Neuronal stem cell (in vitro differentiated cells): Measurements from ENCODE around the gene MTERF4.

ENCODE experiments used
- DNase-seq: peaks from one replicate; pipeline ENCODE4 v3.0.0-alpha.2; 2013; ENCODE audit warnings: low spot score
- H2AFZ ChIP-seq: one replicate; pipeline ENCODE4 v1.6.1; 2013; ENCODE audit warnings: mild to moderate bottlenecking, low read length, inconsistent platforms
- H2AK5ac ChIP-seq: 2 replicates; pipeline ENCODE4 v1.6.1; 2013; ENCODE audit warnings: low read depth, mild to moderate bottlenecking, inconsistent platforms, low read length, moderate library complexity, mixed read lengths
- H2BK120ac ChIP-seq: 2 replicates; pipeline ENCODE4 v1.6.1; 2013; ENCODE audit warnings: low read depth, mild to moderate bottlenecking, inconsistent platforms, low read length, moderate library complexity, mixed read lengths
- H2BK12ac ChIP-seq: one replicate; pipeline ENCODE4 v1.6.1; 2013; ENCODE audit warnings: low read length, inconsistent platforms
- H2BK15ac ChIP-seq: 2 replicates; pipeline ENCODE4 v1.6.1; 2013; ENCODE audit warnings: mild to moderate bottlenecking, low read length, inconsistent platforms, mixed read lengths
- H2BK5ac ChIP-seq: one replicate; pipeline ENCODE4 v1.6.1; 2013; ENCODE audit warnings: inconsistent platforms, mild to moderate bottlenecking, low read length, moderate library complexity
- H3K14ac ChIP-seq: one replicate; pipeline ENCODE4 v1.6.1; 2013; ENCODE audit warnings: low read length, inconsistent platforms
- H3K18ac ChIP-seq: 2 replicates; pipeline ENCODE4 v1.6.1; 2013; ENCODE audit warnings: low read length, inconsistent platforms
- H3K23ac ChIP-seq: 2 replicates; pipeline ENCODE4 v1.6.1; 2013; ENCODE audit warnings: low read depth, mild to moderate bottlenecking, mixed read lengths, low read length, inconsistent platforms; ENCODE audit not compliant: poor library complexity
- H3K27ac ChIP-seq: replicated peaks from 3 replicates; pipeline ENCODE4 v1.5.1; 2013; ENCODE audit warnings: low read length, inconsistent platforms
- H3K27me3 ChIP-seq, 3 experiments: 2 replicates each; pipeline ENCODE4 v1.6.1; 2013; ENCODE audit warnings: low read length in 3 of 3, mild to moderate bottlenecking in 2 of 3, inconsistent platforms in 1 of 3, low read depth in 1 of 3, mixed read lengths in 1 of 3, moderate library complexity in 1 of 3; ENCODE audit not compliant: control insufficient read depth in 3 of 3, insufficient read depth in 3 of 3
- H3K36me3 ChIP-seq, 2 donors: replicated peaks in 1 of 2; 2 replicates each; pipeline ENCODE4 v1.6.1; 2013; ENCODE audit warnings: low read length in 2 of 2; ENCODE audit not compliant: control insufficient read depth in 2 of 2, insufficient read depth in 2 of 2
- H3K4ac ChIP-seq: 2 replicates; pipeline ENCODE4 v1.6.1; 2013; ENCODE audit warnings: inconsistent platforms, mild to moderate bottlenecking, low read length, moderate library complexity
- H3K4me1 ChIP-seq, 2 donors: 1 replicate in 1 of 2; 2 replicates in 1 of 2; pipeline ENCODE4 v1.6.1; 2013; ENCODE audit warnings: low read length in 2 of 2, low read depth in 1 of 2; ENCODE audit not compliant: control insufficient read depth in 2 of 2, insufficient read depth in 1 of 2
- H3K4me2 ChIP-seq: one replicate; pipeline ENCODE4 v1.6.1; 2013; ENCODE audit warnings: mild to moderate bottlenecking, low read length, inconsistent platforms; ENCODE audit not compliant: insufficient read depth, poor library complexity, severe bottlenecking
- H3K4me3 ChIP-seq, 2 donors: 2 replicates each; pipeline ENCODE4 v1.5.1; 2013; ENCODE audit warnings: low read length in 2 of 2, mild to moderate bottlenecking in 2 of 2, inconsistent platforms in 1 of 2, moderate library complexity in 1 of 2
- H3K79me1 ChIP-seq: one replicate; pipeline ENCODE4 v1.6.1; 2013; ENCODE audit warnings: low read depth, mild to moderate bottlenecking, inconsistent platforms, low read length, moderate library complexity
- H3K9ac ChIP-seq: one replicate; pipeline ENCODE4 v1.6.1; 2013; ENCODE audit warnings: mild to moderate bottlenecking, low read depth, low read length, inconsistent platforms; ENCODE audit not compliant: poor library complexity
- H3K9me3 ChIP-seq, 2 donors: replicated peaks in 1 of 2; 2 replicates each; pipeline versions ENCODE3 to v1.6.1; 2013; ENCODE audit warnings: low read length in 2 of 2, mild to moderate bottlenecking in 2 of 2, inconsistent platforms in 1 of 2, low read depth in 1 of 2, mixed read lengths in 1 of 2, moderate library complexity in 1 of 2; ENCODE audit not compliant: control insufficient read depth in 2 of 2, insufficient read depth in 1 of 2
- H4K8ac ChIP-seq: one replicate; pipeline ENCODE4 v1.6.1; 2013; ENCODE audit warnings: low read depth, mild to moderate bottlenecking, inconsistent platforms, low read length, moderate library complexity
- H4K91ac ChIP-seq: one replicate; pipeline ENCODE4 v1.6.1; 2013; ENCODE audit warnings: low read length, low read depth, mild to moderate bottlenecking, inconsistent platforms; ENCODE audit not compliant: poor library complexity
- WGBS, 2 donors: extraction: QIAGEN DNeasy Blood & Tissue Kit; methylation state at CpG; one replicate each; pipeline ENCODE4 v1.1.7; 2013; ENCODE audit warnings: missing lambda C conversion rate in 2 of 2, mixed read lengths in 1 of 2; ENCODE audit not compliant: insufficient read length in 2 of 2, insufficient replicate concordance in 1 of 2; ENCODE audit errors: extremely low coverage in 2 of 2; 5-methylcytosine and 5-hydroxymethylcytosine counted together

Gene MTERF4

DNA sequence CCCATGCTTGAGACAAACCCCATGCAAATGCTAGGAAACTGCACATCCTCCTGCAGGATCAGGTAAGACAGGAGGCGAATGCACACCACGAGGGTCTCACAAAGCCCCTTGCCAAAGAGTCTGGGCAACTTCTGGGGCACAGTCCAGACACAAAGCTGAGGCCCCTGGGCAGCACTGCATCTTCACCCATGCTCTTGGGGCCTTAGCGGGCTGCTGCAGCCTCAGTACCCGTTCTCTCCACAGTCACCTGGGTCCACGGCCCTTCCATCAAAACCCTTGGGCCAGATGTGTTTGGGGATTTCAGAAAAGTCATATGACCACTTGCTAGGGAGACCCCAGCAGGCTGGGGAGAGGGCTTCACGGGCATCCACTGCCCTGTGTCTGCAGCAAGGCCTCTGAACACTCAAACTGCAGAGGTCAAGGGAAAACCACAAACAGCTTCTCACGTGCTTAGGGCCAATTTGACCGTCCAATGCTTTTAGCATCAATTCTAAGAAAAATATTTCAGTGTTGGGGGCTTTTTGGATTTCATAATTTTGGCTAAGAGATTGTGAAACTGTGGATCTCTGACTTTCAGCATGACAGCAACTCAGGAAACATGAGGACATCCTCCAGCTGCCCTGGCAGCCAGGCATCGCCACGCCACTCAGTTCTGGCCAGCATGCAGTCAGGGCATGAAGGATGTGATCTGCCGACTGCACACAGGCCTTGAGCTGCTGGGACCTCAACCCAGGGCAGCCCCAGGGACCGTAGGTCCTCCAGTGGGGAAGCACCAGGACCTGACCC is 27.2 kb upstream of the MTERF4 start:
- no peak overlapping the region for H2BK15ac ChIP-seq
- H2BK12ac ChIP-seq, result no peak overlapping the region
- H3K27me3 ChIP-seq, result no peaks in the 10 kb centered on the region
- no peak overlapping the region for H3K9ac ChIP-seq
- H3K23ac ChIP-seq, result no peak overlapping the region
- H3K4me1 ChIP-seq, result no peaks in the 10 kb centered on the region
- no peak overlapping the region for H2AFZ ChIP-seq
- H3K4me2 ChIP-seq, result no peak overlapping the region
- no peak overlapping the region for H3K27ac ChIP-seq
- peaks cover 2% of the 10 kb centered on the region for H3K79me1 ChIP-seq
- H2BK120ac ChIP-seq, result no peak overlapping the region
- no peak for DNase-seq
- no peak overlapping the region for H3K14ac ChIP-seq
- H2BK5ac ChIP-seq, result no peak overlapping the region
- no peak overlapping the region for H4K91ac ChIP-seq
- H3K9me3 ChIP-seq, result peaks cover 0 to 2% of the 10 kb centered on the region in 2 donors
- H3K36me3 ChIP-seq, result peaks cover 8 to 78% of the 10 kb centered on the region in 2 donors
- H4K8ac ChIP-seq, result no peak overlapping the region
- H3K4ac ChIP-seq, result no peak overlapping the region
- no CpG with 5 or more reads among the region's 12 CpGs for WGBS, 2 donors
- H3K4me3 ChIP-seq, result no peak overlapping the region
- no peak overlapping the region for H2AK5ac ChIP-seq
- H3K18ac ChIP-seq, result no peak overlapping the region

DNA sequence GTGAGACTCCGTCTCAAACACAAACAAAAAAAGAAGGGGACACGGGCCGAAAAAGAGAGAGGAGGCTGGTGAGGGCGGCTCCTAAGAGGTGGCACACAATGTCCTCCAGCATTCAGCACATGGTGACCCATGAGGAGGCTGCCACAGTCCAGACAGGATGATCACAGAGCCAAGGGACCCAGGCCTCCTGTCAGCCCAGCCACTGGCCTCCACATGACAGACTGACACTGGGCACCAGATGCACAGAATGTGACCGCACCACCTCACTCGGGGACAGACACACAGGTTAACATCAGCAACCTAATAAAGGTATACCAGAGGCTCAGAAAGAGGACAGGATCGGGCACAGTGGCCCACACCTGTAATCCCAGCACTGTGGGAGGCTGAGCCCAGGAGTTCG is 26.2 kb upstream of the MTERF4 start:
- H3K79me1 ChIP-seq, result peaks cover 5% of the 10 kb centered on the region
- no peak overlapping the region for H4K91ac ChIP-seq
- H3K4me3 ChIP-seq, result peak overlapping the region in 1 of 2 donors; percentile 15
- H3K4me2 ChIP-seq, result no peak overlapping the region
- no peak overlapping the region for H2BK15ac ChIP-seq
- no peak overlapping the region for H2BK120ac ChIP-seq
- H2AK5ac ChIP-seq, result no peak overlapping the region
- H2BK12ac ChIP-seq, result no peak overlapping the region
- H3K18ac ChIP-seq, result no peak overlapping the region
- H4K8ac ChIP-seq, result no peak overlapping the region
- H3K9me3 ChIP-seq, result peaks cover 0 to 2% of the 10 kb centered on the region in 2 donors
- H2BK5ac ChIP-seq, result no peak overlapping the region
- H3K23ac ChIP-seq, result no peak overlapping the region
- H3K14ac ChIP-seq, result no peak overlapping the region
- no peak overlapping the region for H3K4ac ChIP-seq
- no peak overlapping the region for H3K9ac ChIP-seq
- DNase-seq, result no peak
- H2AFZ ChIP-seq, result no peak overlapping the region
- no peaks in the 10 kb centered on the region for H3K27me3 ChIP-seq
- no peaks in the 10 kb centered on the region for H3K4me1 ChIP-seq
- H3K36me3 ChIP-seq, result peaks cover 14 to 77% of the 10 kb centered on the region in 2 donors
- WGBS, 2 donors, result no CpG with 5 or more reads among the region's 8 CpGs
- no peak overlapping the region for H3K27ac ChIP-seq

DNA sequence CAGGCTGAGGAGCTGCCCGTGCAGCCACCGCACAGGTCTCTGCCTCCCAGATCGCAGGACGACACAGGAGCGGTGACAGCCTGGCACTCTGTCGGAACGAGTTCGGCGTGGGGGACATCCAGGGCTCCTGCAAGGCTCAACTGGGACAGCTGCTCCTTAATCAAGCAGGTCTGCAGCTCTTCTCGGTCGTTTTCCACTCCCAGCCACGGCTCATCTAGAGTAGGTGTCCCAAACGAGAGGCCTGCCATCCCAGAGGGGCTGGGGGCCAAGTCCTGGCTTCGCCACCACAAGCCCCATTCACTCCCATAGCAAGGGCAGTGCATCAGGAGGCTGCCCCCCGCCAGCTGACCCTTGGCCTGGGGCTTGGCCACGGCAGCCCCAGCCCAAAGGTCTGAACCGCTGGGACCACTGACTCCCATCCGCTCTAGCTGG is 24.7 kb upstream of the MTERF4 start:
- Histone ChIP-seq H3K27me3 (no peaks in the 10 kb centered on the region), H3K9me3 (peaks cover 0 to 2% of the 10 kb centered on the region in 2 donors), H4K91ac (no peak overlapping the region), H3K18ac (no peak overlapping the region), H3K9ac (no peak overlapping the region), H3K36me3 (peaks cover 19 to 76% of the 10 kb centered on the region in 2 donors), H3K14ac (no peak overlapping the region), H3K4me3 (no peak overlapping the region), H3K23ac (no peak overlapping the region), H2BK15ac (no peak overlapping the region), H2BK120ac (no peak overlapping the region), H3K27ac (no peak overlapping the region), H2AK5ac (no peak overlapping the region), H3K79me1 (peaks cover 5% of the 10 kb centered on the region), H2BK5ac (no peak overlapping the region), H3K4me2 (no peak overlapping the region), H4K8ac (no peak overlapping the region), H3K4ac (no peak overlapping the region), H2BK12ac (no peak overlapping the region), H3K4me1 (no peaks in the 10 kb centered on the region), H2AFZ (no peak overlapping the region)
- WGBS, 2 donors, result no CpG with 5 or more reads among the region's 18 CpGs
- DNase-seq, result no peak

DNA sequence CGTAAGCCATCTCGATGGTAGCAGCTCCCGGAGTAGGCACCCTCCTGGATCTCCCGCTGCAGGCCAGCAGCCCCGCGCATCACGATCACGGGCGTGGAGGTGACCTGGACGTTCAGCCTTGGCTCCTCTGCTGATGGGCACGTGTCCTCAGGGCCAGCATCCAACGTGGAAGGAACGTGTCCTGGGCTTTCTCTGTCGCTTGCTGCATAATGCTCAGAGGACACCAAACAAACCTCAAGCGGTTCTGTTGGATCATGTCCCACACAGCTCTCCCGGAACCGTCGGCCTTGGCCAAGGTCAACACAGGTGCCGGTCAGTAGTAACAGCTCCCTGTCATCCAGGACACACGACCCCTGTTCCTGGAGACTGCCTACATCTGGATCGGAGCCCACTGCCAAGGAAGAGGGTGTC is 24.1 kb upstream of the MTERF4 start:
- Histone ChIP-seq H2BK12ac (no peak overlapping the region), H3K79me1 (peaks cover 2% of the 10 kb centered on the region), H3K18ac (no peak overlapping the region), H2BK120ac (no peak overlapping the region), H3K4me1 (no peaks in the 10 kb centered on the region), H2BK5ac (no peak overlapping the region), H4K91ac (no peak overlapping the region), H3K4ac (no peak overlapping the region), H4K8ac (no peak overlapping the region), H3K14ac (no peak overlapping the region), H3K4me3 (no peak overlapping the region), H2AFZ (no peak overlapping the region), H3K9me3 (no peaks in the 10 kb centered on the region), H3K36me3 (peaks cover 19 to 76% of the 10 kb centered on the region in 2 donors), H3K27me3 (no peaks in the 10 kb centered on the region), H3K9ac (no peak overlapping the region), H3K4me2 (no peak overlapping the region), H3K27ac (no peak overlapping the region), H2AK5ac (no peak overlapping the region), H3K23ac (no peak overlapping the region), H2BK15ac (no peak overlapping the region)
- DNase-seq, result no peak
- no CpG with 5 or more reads among the region's 21 CpGs for WGBS, 2 donors
